Fibroblast of villous mesenchyme (primary cell): ENCODE measurements around the gene SLX4IP. TPM values are rescaled to one million over a fixed set of nuclear protein-coding genes. Genes with fewer than 3 reads are reported as not detected.

Source experiments
- DNase-seq: peaks from one replicate; pipeline ENCODE4 v3.0.0-alpha.2; 2010; ENCODE audit warnings: low read depth
- H3K4me3 ChIP-seq: 2 replicates; pipeline ENCODE4 v1.5.1; 2011; ENCODE audit warnings: low read depth, mild to moderate bottlenecking, low read length
- CTCF ChIP-seq: IDR thresholded peaks from 2 replicates; pipeline ENCODE4 v1.5.1; 2012; ENCODE audit warnings: low read depth, mild to moderate bottlenecking, low read length; ENCODE audit not compliant: insufficient read depth
- total RNA-seq: library from RNA; depleted of rRNA; stranded (reverse); fragments of >200 nt; gene quantifications from 2 replicates; pipeline ENCODE4 v1.2.3, GENCODE V29; 2012

The SLX4IP gene
- total RNA-seq, 1 donor = 5.6 TPM

DNA sequence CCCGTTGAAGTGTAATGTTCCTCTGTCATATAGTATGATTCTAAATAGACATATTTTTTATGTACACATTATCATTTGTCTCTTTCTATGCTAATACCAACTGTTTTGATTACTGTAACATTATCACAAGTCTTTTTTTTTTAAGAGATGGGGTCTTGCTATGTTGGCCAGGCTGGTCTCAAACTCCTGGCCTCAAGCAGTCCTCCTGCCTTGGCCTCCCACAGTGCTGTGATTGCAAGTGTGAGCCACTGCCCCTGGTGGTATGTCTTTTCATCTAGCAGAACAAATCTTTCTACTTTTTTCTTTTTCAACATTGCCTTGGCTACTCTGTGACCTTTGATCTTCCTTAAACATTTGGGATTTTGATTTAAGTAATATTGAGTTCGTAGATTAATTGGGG is 57.7 kb downstream of the SLX4IP start:
- H3K4me3 ChIP-seq = no peak overlapping the region
- TF ChIP-seq CTCF = no peak

GRCh38 chr20:10495173-10495572 is 60.1 kb downstream of the SLX4IP start:
- no peak overlapping the region for H3K4me3 ChIP-seq
- no peak for DNase-seq
- TF ChIP-seq CTCF = no peak

More for the DNA sequence above, 57.7 kb downstream of the SLX4IP start:
- no peak for DNase-seq

GRCh38 chr20:10496465-10496864 is 61.4 kb downstream of the SLX4IP start:
- no peak for DNase-seq
- no peak for TF ChIP-seq CTCF
- no peak overlapping the region for H3K4me3 ChIP-seq

- H3K4me3 ChIP-seq = no peak overlapping the region
- TF ChIP-seq CTCF = no peak
- no peak for DNase-seq
These were observed 62.2 kb downstream of the SLX4IP start for GRCh38 chr20:10497283-10497682.

DNA sequence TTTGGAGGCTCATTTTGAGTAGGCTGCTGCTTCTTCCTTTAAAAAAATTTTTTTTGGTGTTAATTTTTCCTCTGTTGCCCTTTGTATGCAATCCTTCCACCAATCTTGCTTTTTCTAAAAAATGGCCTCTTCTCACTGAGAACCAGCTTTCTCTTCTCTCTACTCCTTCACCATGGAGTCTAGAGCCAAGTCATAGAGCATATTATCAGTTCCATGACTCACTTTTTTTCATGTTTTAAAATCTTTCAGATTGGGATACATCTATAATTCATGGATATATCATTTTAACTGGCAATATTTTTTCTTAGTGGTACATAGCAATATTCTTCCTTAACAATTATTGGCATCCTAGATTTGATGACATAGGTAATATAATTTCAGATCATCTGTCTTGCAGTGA is 62.7 kb downstream of the SLX4IP start:
- DNase-seq = no peak
- no peak for TF ChIP-seq CTCF
- H3K4me3 ChIP-seq = no peak overlapping the region

GRCh38 chr20:10498200-10498599 is 63.1 kb downstream of the SLX4IP start:
- no peak for TF ChIP-seq CTCF
- no peak for DNase-seq

GRCh38 chr20:10501402-10501801 is 66.3 kb downstream of the SLX4IP start:
- DNase-seq = no peak
- peak overlapping the region; percentile 7 for H3K4me3 ChIP-seq
- no peak for TF ChIP-seq CTCF

More at GRCh38 chr20:10498200-10498599, 63.1 kb downstream of the SLX4IP start:
- no peak overlapping the region for H3K4me3 ChIP-seq
